ENCODE data around the gene ZBTB47. TPM values are rescaled to one million over a fixed set of nuclear protein-coding genes. Genes with fewer than 3 reads are reported as not detected.

The ZBTB47 gene
- total and polyA plus RNA-seq, 3 experiments from 2014 or later, result 0.48 to 0.60 TPM; not detected in 1

- Histone ChIP-seq H3K4me1 (ENCODE audit: insufficient read depth, low read length) (no peaks in the 10 kb centered on the region), H3K4me3 (ENCODE audit: low read length) (no peak overlapping the region), H3K27me3 (ENCODE audit: insufficient read depth, low read length, poor library complexity, severe bottlenecking) (no peaks in the 10 kb centered on the region), H3K27ac (ENCODE audit: low read depth, low read length) (no peak overlapping the region), H3K9me3 (ENCODE audit: low read length) (no peaks in the 10 kb centered on the region), H3K36me3 (ENCODE audit: insufficient read depth, low read length) (no peaks in the 10 kb centered on the region)
- peaks cover 0 to 5% (median 0%) of the 10 kb centered on the region in 3 donors for H3K4me1 Mint-ChIP-seq
- no peak overlapping the region for H3K27ac Mint-ChIP-seq
- CTCF ChIA-PET, result no interaction called here
- H3K9me3 Mint-ChIP-seq, result no peaks in the 10 kb centered on the region
- H3K4me3 Mint-ChIP-seq, result peak overlapping the region in 1 of 7 donors; percentile 13
- POLR2A ChIA-PET, result no interaction called here
- no peak for DNase-seq
- H3K27me3 Mint-ChIP-seq, result peaks cover 20 to 23% of the 10 kb centered on the region in 2 donors
- no peaks in the 10 kb centered on the region for H3K36me3 Mint-ChIP-seq
Observed at GRCh38 chr3:42685891-42686820, 32.7 kb downstream of the ZBTB47 start.

DNA sequence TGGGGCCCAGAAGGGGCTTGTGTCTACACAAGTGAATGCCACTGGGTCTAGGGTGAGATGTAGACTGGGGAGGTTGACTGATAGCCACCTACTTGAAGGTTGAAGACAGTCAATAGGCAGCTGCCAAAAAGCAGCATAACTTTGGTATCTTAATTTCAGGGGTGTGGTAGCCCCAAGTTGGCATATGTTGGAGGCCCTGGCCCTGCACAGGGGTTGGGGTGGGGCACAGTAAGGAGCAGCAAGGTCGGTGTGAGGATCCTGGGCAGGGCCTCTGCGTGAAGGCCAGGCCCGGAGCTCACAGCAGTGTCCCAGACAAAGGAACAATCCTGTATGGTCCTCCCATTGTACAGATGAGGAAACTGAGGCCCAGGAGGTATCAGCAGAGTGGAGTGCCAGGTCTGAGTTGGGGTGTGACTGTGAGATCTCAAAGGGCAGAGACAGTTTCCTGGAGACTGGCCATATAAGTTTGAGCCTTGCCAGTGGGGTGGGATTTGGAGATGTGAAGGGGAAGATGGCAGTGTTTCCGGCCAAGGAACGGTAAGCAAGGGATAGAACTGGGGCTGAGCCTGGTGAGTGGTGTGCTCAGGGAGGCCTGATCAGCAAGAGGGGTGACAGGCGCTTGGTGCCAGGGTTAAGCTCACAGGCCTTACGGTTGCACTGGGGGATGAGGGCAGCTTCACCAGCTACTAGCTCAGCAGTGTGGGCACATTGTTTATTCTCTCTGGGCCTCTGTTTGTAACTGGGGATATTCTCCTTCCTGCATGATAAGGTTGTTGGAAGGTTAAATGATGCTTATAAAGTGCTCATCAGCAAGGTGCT lies 33.5 kb downstream of the ZBTB47 start:
- peaks cover 16 to 23% of the 10 kb centered on the region in 2 donors for H3K27me3 Mint-ChIP-seq
- Histone ChIP-seq H3K9me3 (ENCODE audit: low read length) (no peaks in the 10 kb centered on the region), H3K27ac (ENCODE audit: low read depth, low read length) (no peak overlapping the region), H3K4me1 (ENCODE audit: insufficient read depth, low read length) (no peaks in the 10 kb centered on the region), H3K36me3 (ENCODE audit: insufficient read depth, low read length) (no peaks in the 10 kb centered on the region), H3K4me3 (ENCODE audit: low read length) (no peak overlapping the region), H3K27me3 (ENCODE audit: insufficient read depth, low read length, poor library complexity, severe bottlenecking) (no peaks in the 10 kb centered on the region)
- no peaks in the 10 kb centered on the region for H3K9me3 Mint-ChIP-seq
- no peak for DNase-seq
- H3K27ac Mint-ChIP-seq, result no peak overlapping the region
- peaks cover 0 to 5% (median 0%) of the 10 kb centered on the region in 3 donors for H3K4me1 Mint-ChIP-seq
- H3K4me3 Mint-ChIP-seq, result no peak overlapping the region
- H3K36me3 Mint-ChIP-seq, result no peaks in the 10 kb centered on the region
- ChIA-PET CTCF (no interaction called here), POLR2A (no interaction called here)

GRCh38 chr3:42688016-42688415 lies 34.5 kb downstream of the ZBTB47 start:
- no peak overlapping the region for H3K4me3 ChIP-seq (ENCODE audit: low read length)
- H3K27me3 ChIP-seq (ENCODE audit: insufficient read depth, low read length, poor library complexity, severe bottlenecking), result no peaks in the 10 kb centered on the region
- Mint-ChIP-seq H3K4me1 (peaks cover 0 to 5% (median 0%) of the 10 kb centered on the region in 3 donors), H3K27me3 (peaks cover 14 to 19% of the 10 kb centered on the region in 2 donors), H3K36me3 (no peaks in the 10 kb centered on the region), H3K27ac (no peak overlapping the region), H3K9me3 (no peaks in the 10 kb centered on the region), H3K4me3 (no peak overlapping the region)
- no peak overlapping the region for H3K27ac ChIP-seq (ENCODE audit: low read depth, low read length)
- H3K4me1 ChIP-seq (ENCODE audit: insufficient read depth, low read length), result no peaks in the 10 kb centered on the region
- ChIA-PET CTCF (no interaction called here), POLR2A (no interaction called here)
- no peaks in the 10 kb centered on the region for H3K9me3 ChIP-seq (ENCODE audit: low read length)
- H3K36me3 ChIP-seq (ENCODE audit: insufficient read depth, low read length), result no peaks in the 10 kb centered on the region
- no peak for DNase-seq

GRCh38 chr3:42688487-42689420 lies 35.3 kb downstream of the ZBTB47 start:
- no peak overlapping the region for H3K27ac ChIP-seq (ENCODE audit: low read depth, low read length)
- H3K36me3 Mint-ChIP-seq, result no peaks in the 10 kb centered on the region
- no peaks in the 10 kb centered on the region for H3K27me3 ChIP-seq (ENCODE audit: insufficient read depth, low read length, poor library complexity, severe bottlenecking)
- H3K4me1 ChIP-seq (ENCODE audit: insufficient read depth, low read length), result no peaks in the 10 kb centered on the region
- H3K4me3 Mint-ChIP-seq, result no peak overlapping the region
- DNase-seq, result no peak
- peaks cover 12 to 14% of the 10 kb centered on the region in 2 donors for H3K27me3 Mint-ChIP-seq
- peaks cover 0 to 5% (median 0%) of the 10 kb centered on the region in 3 donors for H3K4me1 Mint-ChIP-seq
- H3K9me3 Mint-ChIP-seq, result no peaks in the 10 kb centered on the region
- ChIA-PET CTCF (no interaction called here), POLR2A (no interaction called here)
- no peak overlapping the region for H3K4me3 ChIP-seq (ENCODE audit: low read length)
- H3K27ac Mint-ChIP-seq, result no peak overlapping the region
- no peaks in the 10 kb centered on the region for H3K9me3 ChIP-seq (ENCODE audit: low read length)
- H3K36me3 ChIP-seq (ENCODE audit: insufficient read depth, low read length), result no peaks in the 10 kb centered on the region

DNA sequence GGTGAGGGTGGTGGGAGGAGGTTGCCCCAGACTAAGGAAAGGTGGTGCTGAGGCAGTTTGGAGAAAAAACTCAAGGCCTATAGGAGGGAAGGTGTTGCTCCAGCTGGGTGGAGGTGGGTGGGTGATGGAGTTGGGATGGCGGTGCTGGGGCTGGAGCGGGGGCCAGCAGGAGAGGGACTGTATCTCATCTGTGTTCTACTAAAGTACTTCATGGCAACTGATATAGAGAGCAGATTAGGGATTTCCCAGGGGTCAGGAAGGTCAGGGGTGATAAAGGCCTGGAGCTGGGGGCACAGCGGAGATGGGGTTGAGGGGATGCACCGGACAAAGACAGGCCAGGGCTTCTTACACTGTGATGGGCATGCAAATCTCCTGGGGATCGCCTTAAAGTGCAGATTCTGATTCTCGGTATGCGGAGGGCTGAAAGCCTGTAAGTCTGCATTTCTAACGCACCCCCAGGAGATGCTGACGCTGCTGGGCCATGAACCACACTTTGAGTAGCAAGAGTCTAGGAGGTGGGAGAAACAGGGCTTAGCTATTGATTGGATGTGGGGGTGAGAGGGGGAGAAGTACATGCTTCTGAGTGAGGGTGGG lies 36.0 kb downstream of the ZBTB47 start:
- no peak overlapping the region for H3K4me3 ChIP-seq (ENCODE audit: low read length)
- Mint-ChIP-seq H3K36me3 (no peaks in the 10 kb centered on the region), H3K4me1 (peaks cover 0 to 5% (median 0%) of the 10 kb centered on the region in 3 donors), H3K9me3 (no peaks in the 10 kb centered on the region), H3K4me3 (no peak overlapping the region), H3K27ac (no peak overlapping the region), H3K27me3 (peaks cover 11 to 12% of the 10 kb centered on the region in 2 donors)
- H3K4me1 ChIP-seq (ENCODE audit: insufficient read depth, low read length), result no peaks in the 10 kb centered on the region
- H3K36me3 ChIP-seq (ENCODE audit: insufficient read depth, low read length), result no peaks in the 10 kb centered on the region
- ChIA-PET CTCF (no interaction called here), POLR2A (no interaction called here)
- DNase-seq, result no peak
- H3K9me3 ChIP-seq (ENCODE audit: low read length), result no peaks in the 10 kb centered on the region
- no peak overlapping the region for H3K27ac ChIP-seq (ENCODE audit: low read depth, low read length)
- H3K27me3 ChIP-seq (ENCODE audit: insufficient read depth, low read length, poor library complexity, severe bottlenecking), result no peaks in the 10 kb centered on the region

DNA sequence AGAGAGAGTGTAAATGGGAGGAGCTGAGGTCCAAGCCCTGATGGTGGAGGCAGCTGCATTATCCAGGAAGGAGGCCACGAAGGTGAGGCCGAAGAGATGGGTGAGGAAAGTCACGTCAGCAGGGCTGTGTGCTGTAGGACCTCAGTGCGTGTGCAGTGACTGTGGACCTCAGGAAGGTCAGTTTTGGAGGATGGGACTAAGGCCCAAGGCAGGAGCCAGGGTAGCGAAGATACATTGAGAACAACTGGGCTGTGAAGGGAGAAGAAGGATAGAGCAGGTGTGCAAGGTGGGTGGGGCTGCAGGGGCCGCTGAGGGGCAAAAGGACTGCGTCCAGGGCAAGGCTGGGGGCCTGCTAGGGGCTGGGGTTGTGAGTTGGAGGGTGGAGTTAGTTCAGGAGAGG lies 36.7 kb downstream of the ZBTB47 start:
- CTCF ChIA-PET, result no interaction called here
- no peak for DNase-seq
- no peaks in the 10 kb centered on the region for H3K36me3 Mint-ChIP-seq
- POLR2A ChIA-PET, result no interaction called here
- H3K27ac ChIP-seq (ENCODE audit: low read depth, low read length), result no peak overlapping the region
- no peak overlapping the region for H3K4me3 ChIP-seq (ENCODE audit: low read length)
- no peak overlapping the region for H3K4me3 Mint-ChIP-seq
- H3K36me3 ChIP-seq (ENCODE audit: insufficient read depth, low read length), result no peaks in the 10 kb centered on the region
- peaks cover 0 to 5% (median 0%) of the 10 kb centered on the region in 3 donors for H3K4me1 Mint-ChIP-seq
- H3K27me3 ChIP-seq (ENCODE audit: insufficient read depth, low read length, poor library complexity, severe bottlenecking), result no peaks in the 10 kb centered on the region
- no peak overlapping the region for H3K27ac Mint-ChIP-seq
- H3K27me3 Mint-ChIP-seq, result peaks cover 7% of the 10 kb centered on the region in 2 donors
- H3K9me3 Mint-ChIP-seq, result no peaks in the 10 kb centered on the region
- H3K9me3 ChIP-seq (ENCODE audit: low read length), result no peaks in the 10 kb centered on the region
- no peaks in the 10 kb centered on the region for H3K4me1 ChIP-seq (ENCODE audit: insufficient read depth, low read length)

- Mint-ChIP-seq H3K4me3 (no peak overlapping the region), H3K36me3 (no peaks in the 10 kb centered on the region), H3K4me1 (no peaks in the 10 kb centered on the region), H3K9me3 (no peaks in the 10 kb centered on the region), H3K27me3 (peaks cover 7% of the 10 kb centered on the region in 2 donors), H3K27ac (no peak overlapping the region)
- H3K4me1 ChIP-seq (ENCODE audit: insufficient read depth, low read length), result no peaks in the 10 kb centered on the region
- no peaks in the 10 kb centered on the region for H3K27me3 ChIP-seq (ENCODE audit: insufficient read depth, low read length, poor library complexity, severe bottlenecking)
- no peak for DNase-seq
- H3K36me3 ChIP-seq (ENCODE audit: insufficient read depth, low read length), result no peaks in the 10 kb centered on the region
- no peak overlapping the region for H3K4me3 ChIP-seq (ENCODE audit: low read length)
- ChIA-PET CTCF (no interaction called here), POLR2A (no interaction called here)
- no peak overlapping the region for H3K27ac ChIP-seq (ENCODE audit: low read depth, low read length)
- no peaks in the 10 kb centered on the region for H3K9me3 ChIP-seq (ENCODE audit: low read length)
Observed at GRCh38 chr3:42690766-42691680, 37.5 kb downstream of the ZBTB47 start.

All from CD8-positive, alpha-beta memory T cell (primary cell).